GM18870 (cell line): ENCODE data around the gene FBXO31.
A peak's percentile ranks its signal among the peaks of the same experiment; 100 is the strongest.
"Not testable (repeated sequence)": the region's sequence is repeated elsewhere in the genome, so short reads cannot be mapped to it uniquely, and the experiment has no call there.

Experiments
- ATAC-seq: cut with Tn5 transposase; IDR thresholded peaks from one replicate; pipeline ENCODE4 v1.9.1; 2021; ENCODE audit warnings: moderate library complexity; ENCODE audit not compliant: unreplicated experiment

FBXO31 gene

DNA sequence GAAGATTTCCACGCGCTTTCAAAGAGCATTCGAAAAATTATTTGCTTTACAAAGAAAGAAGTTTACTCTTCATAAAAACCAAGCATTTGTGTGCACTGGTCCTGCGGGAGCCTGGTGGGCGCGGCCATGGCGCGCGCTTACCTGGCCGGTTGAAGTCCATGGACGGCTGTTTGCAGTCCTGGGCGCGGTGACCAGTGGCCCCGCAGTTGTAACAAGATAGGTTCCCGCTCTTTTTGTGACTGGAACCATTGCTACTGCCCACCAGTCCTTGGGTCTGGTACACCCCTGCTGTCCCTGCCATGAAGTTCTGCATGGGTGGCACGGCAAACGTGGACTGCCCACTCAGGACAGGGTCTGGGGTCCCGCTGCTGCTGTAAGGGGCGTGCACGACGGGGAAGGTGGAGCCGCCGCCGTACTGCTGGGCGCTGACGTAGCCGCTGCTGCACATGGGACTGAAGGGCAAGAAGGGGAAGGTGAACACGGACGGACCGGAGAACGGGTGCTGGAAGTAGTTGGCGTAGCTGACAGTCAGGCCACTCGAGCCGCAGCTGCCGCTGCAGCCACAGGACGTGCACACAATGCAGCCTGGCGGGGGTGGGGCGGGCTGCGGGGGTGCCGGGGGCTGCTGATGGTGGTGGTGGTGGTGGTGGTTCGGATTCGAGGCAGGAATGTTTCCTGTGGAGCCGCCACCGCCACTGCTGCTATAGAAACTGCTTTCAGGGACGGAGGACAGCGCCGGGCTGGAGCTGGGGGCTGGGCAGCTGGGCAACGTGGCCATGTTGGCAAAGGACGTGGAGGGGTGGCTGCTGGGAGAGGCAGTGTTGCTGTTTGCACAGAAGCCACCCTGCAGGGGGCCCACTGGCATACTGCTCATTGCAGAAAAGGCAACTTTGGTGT, 28.0 kb upstream of the FBXO31 start:
- ATAC-seq = no peak

DNA sequence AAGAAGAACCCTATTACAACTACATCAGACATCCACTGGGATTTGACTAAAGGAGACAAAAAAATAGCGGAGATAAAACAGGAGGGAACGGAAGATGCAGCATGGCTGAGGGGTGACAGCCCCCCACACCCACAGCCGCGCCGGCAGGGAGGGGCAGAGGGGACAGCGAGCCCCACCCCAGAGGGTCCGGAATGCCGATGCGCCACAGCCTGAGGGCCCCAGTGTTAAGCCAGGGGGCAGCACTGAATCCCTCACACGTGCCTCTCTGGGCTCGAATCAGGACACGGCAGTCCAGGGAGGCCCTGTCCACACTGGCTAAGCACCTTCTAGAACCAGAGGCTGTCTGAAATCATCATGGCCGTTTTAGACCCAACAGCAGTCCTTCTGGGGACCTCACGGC, 27.4 kb upstream of the FBXO31 start:
- no peak for ATAC-seq

DNA sequence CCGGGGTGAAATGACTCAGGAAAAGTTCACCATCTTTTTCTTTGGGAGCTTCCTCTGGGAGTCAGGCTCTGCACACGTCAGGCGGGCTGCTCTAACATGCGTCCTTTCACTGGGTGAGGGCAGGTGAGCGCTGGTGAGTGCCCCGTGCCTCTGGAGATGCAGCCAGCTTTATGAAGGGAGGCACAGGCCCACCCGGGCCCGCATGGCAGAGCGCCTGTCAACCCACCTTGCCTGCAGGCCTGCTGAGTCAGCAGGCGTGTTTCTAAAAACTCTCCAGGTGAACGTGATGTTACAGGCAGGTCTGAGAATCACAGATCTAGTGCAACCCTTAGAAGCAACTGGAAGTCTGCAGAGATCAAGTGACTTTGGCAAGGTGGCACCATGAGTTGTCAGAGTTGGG, 27.0 kb upstream of the FBXO31 start:
- no peak for ATAC-seq

DNA sequence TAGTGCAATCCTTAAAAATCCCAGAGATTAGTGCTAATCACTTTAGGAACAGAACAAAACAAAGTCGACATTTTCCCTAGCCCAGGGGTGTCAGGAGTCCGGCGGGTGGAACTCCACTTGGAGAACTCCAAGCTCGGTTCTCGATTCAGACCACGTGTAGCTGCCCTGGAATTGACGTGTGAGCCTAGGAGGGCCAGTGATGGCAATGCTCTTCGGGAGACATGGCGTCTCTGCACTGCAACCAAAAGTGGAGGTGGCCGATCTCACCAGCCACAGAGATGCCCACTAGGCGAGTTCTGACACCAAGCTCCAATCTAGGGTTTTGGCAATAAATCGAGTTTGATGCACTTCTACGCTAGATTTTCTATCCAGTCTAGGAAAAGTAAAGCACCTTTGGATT, 26.2 kb upstream of the FBXO31 start:
- no peak for ATAC-seq

DNA sequence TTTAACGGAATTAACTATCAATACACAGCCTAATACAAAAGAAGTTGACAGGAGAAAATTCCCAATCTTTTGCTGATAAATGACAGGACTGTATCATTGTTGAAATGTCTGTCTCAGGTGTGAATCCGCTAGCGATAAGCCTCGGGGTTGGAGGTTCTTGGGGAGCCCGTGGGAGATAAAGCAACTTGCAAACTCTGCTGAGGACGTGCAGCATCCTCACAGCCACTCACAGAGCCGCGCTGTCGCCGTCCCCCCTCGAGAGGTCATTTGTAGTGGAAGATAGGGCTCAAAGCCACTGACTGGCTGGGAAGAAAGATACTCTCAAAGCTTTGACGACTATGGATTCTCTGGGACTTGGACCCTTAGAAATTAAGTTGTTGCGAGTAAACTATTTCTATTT, 25.6 kb upstream of the FBXO31 start:
- no peak for ATAC-seq

DNA sequence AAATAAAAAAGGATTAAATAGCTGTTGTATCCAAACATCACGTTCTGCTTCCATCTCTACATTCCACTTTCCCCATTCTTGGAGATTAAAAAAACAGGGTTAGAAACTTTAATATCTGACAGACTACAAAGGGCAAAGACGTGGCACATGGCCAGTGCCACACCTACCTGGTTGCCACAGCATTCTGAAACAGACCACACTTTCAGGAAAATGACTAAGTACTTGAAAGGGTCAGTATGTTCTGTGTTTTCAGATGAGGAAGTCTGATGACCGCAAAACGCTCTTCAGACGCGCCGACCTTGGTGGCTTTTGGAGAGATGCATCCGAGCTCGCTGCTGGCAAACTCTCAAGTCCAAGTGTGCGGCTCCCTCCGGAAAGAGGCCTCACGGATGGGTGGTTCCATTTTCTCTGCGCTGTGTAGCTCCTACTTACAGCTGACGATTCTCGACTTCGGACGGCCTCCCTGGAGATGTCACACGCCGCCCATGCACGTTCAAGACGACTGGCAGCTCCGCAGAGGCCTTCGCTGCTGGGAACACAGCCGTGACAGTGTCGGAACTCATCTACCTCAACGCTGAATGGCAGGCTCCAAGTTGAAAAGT, 24.0 kb upstream of the FBXO31 start:
- ATAC-seq = no peak

DNA sequence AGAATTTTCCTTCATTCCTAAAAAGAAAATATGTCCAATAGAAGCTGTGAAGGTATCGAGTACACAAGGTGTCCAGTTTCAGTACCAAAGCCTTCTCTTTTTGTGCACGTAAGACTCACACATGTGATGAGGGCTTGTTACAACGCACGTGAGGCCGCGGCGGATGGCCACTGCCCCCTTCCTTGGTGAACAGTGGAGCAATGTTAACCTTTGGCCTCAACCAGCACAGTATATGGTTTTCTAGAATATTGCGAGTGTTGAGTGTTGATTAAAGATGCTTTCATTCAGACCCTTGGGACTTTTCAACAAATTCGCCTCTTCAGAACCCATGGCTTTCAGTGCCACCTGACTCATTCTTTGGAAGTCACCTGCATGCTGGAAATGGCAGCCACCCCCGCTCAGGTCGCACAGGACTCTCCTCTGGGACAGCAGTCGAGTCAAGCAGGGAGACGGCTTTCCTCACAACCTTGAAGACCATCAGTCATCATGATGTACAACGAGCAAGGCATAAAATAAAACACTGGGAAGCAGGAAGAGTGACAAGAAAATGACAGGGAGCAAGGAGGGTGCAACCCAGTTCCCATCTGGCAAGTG, 23.0 kb upstream of the FBXO31 start:
- ATAC-seq = no peak

DNA sequence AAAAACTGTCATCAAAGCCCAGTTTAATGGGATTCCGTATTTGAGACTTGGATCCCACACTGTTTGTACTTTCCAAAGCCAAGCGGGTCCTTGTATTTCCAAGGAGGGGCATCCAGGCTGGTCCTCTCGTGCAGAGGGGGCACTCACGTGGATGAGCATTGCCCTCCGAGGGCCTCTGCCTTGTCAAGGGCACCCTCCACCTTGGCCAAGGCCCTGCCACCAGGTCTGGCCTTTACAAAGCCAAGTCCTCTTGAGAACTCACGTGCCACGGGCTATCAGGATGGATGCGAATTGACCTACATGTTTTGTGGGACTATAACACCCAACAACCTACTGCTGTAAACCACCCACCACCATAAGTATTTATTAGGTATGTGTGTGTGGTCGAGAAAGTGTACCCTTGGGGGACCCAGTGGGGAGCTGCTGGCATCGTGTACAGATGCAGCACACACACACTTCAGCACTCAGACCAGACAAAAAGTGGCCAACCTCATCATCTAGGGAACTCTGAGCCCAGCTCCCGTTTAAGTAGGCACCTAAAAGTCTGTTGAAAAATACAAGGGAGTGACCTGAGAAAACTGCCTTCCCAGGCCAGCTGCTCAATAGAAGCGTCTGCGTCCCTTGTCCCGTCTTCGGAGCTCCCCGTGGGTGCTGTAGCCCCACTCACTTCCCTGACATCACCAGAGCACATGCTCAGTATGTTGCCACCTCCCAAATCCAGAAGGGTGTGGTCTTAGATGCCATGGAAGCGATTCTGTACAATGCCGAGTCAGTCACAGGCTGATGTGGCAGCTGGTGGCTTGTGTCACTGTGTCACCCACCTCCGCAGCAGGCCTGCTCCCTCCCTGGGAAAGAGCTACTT, 21.4 kb upstream of the FBXO31 start:
- no peak for ATAC-seq

DNA sequence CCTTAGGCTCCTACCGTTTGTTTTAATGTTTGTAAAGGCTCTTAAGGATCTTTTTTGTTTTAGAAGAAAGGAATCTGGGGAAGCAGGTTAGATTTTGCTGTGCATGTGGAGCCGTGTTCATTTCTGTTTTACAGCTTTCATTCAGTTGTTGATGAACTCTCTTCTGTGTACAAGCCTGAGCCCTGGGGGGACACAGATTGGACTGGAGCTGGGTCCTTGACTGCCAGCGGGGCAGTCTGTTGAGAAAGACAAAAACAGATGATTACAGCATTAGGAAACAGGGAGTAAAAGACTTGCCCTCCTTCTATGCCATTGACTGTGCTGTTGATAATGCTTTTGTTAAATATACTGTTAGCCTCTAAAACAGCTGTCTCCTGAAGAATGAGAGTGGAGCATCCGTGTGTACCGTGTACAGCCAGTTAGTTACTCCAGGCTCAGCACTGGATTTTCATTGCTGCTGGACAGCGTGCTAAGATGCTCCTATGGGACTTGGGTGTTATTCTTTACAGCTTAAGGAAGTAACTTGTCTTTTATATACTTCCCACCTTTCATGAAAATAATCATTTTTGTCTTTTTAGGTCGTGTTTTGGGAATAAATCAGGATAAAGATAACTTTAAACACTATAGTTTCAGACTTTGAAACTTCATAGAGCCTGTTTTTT, 11.7 kb upstream of the FBXO31 start:
- ATAC-seq = no peak

DNA sequence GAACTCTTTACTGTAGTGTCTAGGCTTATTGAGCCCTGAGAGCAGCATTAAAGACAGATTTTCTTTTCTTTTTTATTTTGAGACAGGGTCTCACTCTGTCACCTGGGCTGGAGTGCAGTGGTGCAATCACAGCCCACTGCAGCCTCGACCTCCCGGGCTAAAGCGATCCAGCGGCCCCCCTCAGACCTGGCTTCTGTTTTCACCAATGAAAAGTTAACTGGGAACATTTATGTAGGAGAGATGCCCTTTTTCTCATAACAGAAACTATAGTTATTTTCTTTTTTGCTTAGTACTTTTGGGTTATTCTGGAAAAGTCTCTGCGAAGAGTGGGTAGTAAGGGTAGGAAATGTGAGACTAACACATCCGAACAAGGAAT, 10.1 kb upstream of the FBXO31 start:
- no peak for ATAC-seq

DNA sequence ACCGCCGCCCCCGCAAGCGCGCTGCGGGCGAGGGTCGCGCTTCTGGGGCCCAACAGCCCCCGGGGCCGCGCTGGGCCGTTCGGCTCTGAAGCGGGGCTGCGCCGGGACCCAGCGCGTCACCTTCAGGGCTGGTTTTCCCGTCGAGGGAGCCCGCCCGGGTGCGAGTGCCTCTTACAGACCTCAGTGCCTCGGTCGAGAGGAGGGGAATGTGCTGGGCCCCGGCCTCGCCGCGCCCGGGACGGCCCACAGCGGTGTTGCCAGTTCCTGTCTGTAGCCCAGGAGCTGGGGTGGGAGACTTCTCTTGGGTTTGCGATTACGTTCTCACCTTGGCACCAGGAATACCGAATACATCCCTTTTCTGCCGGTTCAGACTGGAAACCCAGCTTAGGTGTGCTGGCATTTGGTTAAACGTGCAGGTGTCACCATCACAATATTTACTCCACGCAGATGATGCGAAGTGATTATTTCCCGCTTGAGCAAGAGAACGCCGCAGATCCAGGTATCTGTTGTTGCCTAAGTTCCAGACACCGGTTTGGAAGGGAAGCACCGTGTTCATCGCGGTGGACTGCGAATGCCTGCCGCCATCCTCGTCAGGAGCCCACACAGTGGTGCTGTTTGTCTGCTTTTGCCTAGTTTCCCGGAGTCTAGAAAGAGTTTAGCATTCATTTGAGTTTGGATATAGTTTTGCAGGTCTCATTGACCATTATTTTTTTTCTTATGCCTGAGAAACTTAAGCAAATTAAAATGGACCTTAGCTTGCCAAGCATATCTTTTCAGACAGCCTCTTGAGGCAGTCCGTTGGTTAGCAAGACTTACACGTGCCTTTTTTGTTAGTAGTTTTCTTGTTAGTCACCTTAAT, 9.5 kb upstream of the FBXO31 start:
- no peak for ATAC-seq

DNA sequence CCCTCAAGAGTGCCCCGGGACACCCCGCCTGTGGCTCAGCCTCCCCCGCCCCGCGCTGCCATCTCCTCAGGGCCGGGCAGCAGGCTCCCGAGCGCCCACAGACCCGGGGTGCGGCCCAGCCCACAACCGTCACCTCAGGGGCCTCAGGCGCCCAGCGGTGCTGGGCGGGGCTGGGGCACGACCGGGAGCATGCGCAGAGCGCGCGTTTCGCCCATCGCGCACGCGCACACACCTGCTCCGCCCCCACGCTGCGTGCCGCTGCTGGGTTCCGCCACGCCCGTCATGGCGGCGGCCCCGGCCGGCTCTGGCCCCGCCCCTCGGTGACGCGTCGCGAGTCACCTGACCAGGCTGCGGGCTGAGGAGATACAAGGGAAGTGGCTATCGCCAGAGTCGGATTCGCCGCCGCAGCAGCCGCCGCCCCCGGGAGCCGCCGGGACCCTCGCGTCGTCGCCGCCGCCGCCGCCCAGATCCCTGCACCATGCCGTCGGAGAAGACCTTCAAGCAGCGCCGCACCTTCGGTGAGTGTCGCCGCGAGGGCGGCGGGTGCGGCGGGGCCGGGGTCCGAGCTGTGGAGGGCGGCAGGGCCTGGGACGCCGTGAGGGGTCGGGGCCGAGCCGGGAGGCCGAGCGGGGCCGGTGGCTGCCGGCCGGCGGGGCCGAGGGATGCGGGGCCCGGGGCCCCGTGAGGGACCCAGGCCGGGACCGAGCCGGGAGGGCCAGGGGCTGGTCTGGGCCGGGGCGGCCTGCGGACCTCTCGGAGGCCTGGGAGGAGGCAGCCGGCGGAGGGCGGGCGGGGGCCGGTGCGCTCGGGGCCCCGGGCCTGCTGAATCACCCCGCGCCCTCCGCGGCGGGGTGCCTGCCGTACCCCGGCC, 8.6 kb upstream of the FBXO31 start, which contains the start of gene MAP1LC3B:
TSS of gene MAP1LC3B (plus strand) at position 387 of the 871 bp plus-strand sequence. CDS start at position 479, 92 bp downstream.
- peak; percentile 30 for ATAC-seq

DNA sequence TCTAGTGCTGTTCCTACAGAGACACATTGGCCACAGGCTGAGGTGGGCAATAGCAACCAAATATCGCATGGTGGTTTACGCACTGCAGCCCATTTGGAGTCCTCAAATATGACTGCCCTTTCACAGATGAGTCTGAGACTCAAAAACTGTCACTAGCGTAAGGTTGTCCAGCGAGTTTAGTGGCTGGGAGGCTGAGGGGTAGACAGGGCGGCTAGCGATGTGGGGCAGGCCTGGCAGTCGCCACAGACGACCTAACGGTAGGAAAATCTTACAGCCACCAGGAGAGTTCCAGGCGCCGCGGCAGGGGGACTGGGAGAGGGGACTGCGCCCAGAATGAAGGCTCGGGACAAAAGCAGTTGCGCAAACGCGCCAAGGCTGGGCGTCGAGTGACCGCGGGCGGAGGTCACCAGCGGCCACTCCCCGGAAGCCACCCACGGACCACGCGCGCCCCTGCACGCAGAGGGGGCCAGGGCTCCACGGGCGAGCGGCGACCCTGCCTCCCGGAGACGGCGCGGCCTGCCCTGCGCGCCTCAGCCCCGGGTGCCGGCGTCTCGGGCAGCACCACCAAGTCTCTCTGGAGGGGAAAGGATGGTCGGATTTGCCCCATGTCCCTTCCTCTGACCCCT, 7.9 kb upstream of the FBXO31 start:
- ATAC-seq = no peak

DNA sequence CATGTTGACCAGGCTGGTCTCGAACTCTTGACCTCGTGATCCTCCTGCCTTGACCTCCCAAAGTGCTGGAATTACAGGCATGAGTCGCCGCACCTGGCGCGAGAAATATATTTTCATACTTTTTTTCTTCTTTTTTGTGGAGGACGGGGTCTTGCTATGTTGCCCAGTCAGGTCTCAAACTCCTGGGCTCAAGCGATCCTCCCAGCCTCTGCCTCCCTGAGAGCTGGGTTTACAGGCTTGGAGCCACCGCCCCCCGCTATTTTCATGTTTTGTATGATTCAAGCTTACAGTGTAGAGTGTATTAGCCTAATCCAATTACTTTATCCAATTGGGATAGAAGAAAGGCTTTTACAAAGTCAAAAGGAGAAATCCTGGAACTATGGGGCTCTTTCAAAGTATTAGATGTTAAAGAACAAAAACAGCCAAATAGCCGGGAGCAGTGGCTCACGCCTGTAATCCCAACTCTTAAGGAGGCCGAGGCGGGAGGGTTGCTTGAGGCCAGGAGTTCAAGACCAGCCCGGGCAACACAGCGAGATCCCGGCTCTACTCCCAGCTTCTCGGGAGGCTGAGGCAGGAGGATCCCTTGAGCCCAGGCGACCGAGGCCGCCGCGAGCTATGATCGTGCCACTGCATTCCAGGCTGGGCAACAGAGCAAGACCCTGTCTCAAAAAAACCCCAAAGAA, 7.2 kb upstream of the FBXO31 start:
- no peak for ATAC-seq

DNA sequence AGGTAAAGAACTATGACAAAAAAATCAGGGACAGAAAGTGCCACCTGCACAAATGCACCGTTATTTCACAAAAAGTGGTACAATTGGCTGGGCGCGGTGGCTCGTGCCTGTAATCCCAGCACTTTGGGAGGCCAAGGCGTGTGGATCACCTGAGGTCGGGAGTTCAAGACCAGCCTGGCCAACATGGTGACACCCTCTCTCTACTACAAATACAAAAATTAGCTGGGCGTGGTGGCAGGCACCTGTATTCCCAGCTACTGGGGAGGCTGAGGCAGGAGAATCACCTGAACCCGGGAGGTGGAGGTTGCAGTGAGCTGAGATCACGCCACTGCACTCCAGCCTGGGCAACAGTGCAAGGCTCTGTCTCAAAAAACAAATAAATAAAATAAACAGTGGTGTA, 6.3 kb upstream of the FBXO31 start:
- ATAC-seq = not testable (repeated sequence)

DNA sequence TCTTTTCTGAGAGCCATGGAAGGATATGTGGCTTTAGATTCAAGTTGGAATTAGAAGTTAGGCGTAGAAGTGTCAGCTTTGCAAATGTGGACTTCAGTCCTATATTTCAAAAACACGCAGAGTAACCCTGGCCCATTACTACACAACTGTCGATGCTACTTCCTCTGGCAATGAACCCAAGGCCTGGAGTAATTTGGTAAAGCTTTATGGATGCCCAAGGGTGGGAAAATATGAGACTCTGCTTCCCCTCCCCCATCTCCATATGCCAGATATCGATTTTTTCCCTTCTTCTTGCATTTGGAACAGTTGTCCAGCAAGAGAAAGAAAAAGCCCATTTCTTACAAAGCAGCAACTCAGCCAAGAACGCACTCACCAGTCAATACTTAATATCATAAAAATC, 5.7 kb upstream of the FBXO31 start:
- ATAC-seq = no peak

DNA sequence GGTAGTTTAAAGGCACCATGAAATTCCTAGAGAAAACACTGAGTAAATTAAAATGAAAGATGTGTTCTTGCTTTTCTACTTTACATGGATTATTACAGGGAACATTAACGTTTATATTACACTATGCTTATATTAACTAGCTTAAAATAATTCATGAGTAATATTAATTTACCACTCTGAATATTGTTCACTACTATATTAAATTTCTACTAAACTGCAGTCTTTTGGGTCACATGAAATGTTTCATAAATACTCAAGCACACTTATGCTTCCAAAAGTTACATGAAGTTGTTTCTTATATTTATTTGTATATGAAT, 5.2 kb upstream of the FBXO31 start:
- ATAC-seq = no peak
